ENCODE measurements around the gene SNX30.

SNX30 gene

GRCh38 chr9:112820881-112821280, 70.3 kb downstream of the SNX30 start:
- no peak for DNase-seq

- DNase-seq: no peak
These were observed 72.1 kb downstream of the SNX30 start for GRCh38 chr9:112822618-112823017.

GRCh38 chr9:112823257-112823656, 72.7 kb downstream of the SNX30 start:
- no peak for DNase-seq

GRCh38 chr9:112831281-112831851, 80.8 kb downstream of the SNX30 start:
- no peak for DNase-seq

- no peak for DNase-seq
These were observed 81.4 kb downstream of the SNX30 start for GRCh38 chr9:112831969-112832368.

- no peak for DNase-seq
These were observed 82.5 kb downstream of the SNX30 start for GRCh38 chr9:112833081-112833480.

GRCh38 chr9:112836394-112836793, 85.8 kb downstream of the SNX30 start:
- DNase-seq: no peak

- no peak for DNase-seq
These were observed 87.8 kb downstream of the SNX30 start for GRCh38 chr9:112838342-112838741.

GRCh38 chr9:112839331-112839730, 88.8 kb downstream of the SNX30 start:
- peak in 3 of 51 donors; percentile 9 to 19 (median 13) for DNase-seq

GRCh38 chr9:112841261-112841660, 90.7 kb downstream of the SNX30 start:
- DNase-seq: peak in 6 of 51 donors; percentile 13 to 41 (median 22)

GRCh38 chr9:112842555-112842954, 92.0 kb downstream of the SNX30 start:
- DNase-seq: no peak

- peak in 42 of 51 donors; percentile 10 to 81 (median 54) for DNase-seq
These were observed 94.4 kb downstream of the SNX30 start for GRCh38 chr9:112844771-112845542.

- peak in 3 of 51 donors; percentile 11 to 33 (median 20) for DNase-seq
These were observed 96.2 kb downstream of the SNX30 start for GRCh38 chr9:112846528-112847488.

GRCh38 chr9:112848316-112849151, 98.0 kb downstream of the SNX30 start:
- DNase-seq: no peak

- no peak for DNase-seq
These were observed 98.9 kb downstream of the SNX30 start for GRCh38 chr9:112849363-112849922.

GRCh38 chr9:112850840-112851239, 100.3 kb downstream of the SNX30 start:
- DNase-seq: no peak

- DNase-seq: peak in 33 of 51 donors; percentile 14 to 82 (median 55)
These were observed 102.4 kb downstream of the SNX30 start for GRCh38 chr9:112852741-112853504.

GRCh38 chr9:112853882-112854585, 103.5 kb downstream of the SNX30 start:
- DNase-seq: no peak

GRCh38 chr9:112854657-112855056, 104.1 kb downstream of the SNX30 start:
- peak in 1 of 51 donors; percentile 23 for DNase-seq
